A549 (cell line): ENCODE results near the gene MAP2.

Experiments used
- BCL3 ChIP-seq: fragments of >200 bp; sonication (Bioruptor Twin); formaldehyde crosslinking; IDR thresholded peaks from 3 replicates; pipeline ENCODE4 v1.6.1; 2016
- E2F6 ChIP-seq: IDR thresholded peaks from 2 replicates; pipeline ENCODE4 v1.6.1; 2012; ENCODE audit warnings: low read depth, borderline replicate concordance
- FOSL2 ChIP-seq, 2 experiments: fragments of 450-650 bp in 1 of 2; fragments of >200 bp in 1 of 2; sonication (Bioruptor Twin) in 1 of 2; formaldehyde crosslinking; IDR thresholded peaks; 2 replicates each; pipeline versions ENCODE4 v1.5.0 to v1.6.1; 2016 to 2020; ENCODE audit warnings: mild to moderate bottlenecking in 1 of 2, moderate library complexity in 1 of 2
- HMGXB4 ChIP-seq: fragments of 250-450 bp; sonication (Bioruptor Pico); IDR thresholded peaks from 2 replicates; pipeline ENCODE4 v1.5.0; 2021; ENCODE audit warnings: mild to moderate bottlenecking, moderate library complexity, borderline replicate concordance
- MAX ChIP-seq: IDR thresholded peaks from 2 replicates; pipeline ENCODE4 v1.6.1; 2012
- MYC ChIP-seq: IDR thresholded peaks from 2 replicates; pipeline ENCODE4 v1.6.1; 2012; ENCODE audit warnings: mild to moderate bottlenecking, inconsistent platforms, low read length, improper control_type of control experiment, borderline replicate concordance
- NPAS2 ChIP-seq: fragments of 250-450 bp; sonication (Bioruptor Pico); IDR thresholded peaks from 2 replicates; pipeline ENCODE4 v1.8.0; 2022; ENCODE audit warnings: mild to moderate bottlenecking, moderate library complexity, borderline replicate concordance
- POLR2A ChIP-seq: IDR thresholded peaks from 2 replicates; pipeline ENCODE4 v1.6.1; 2012; ENCODE audit warnings: mild to moderate bottlenecking, low read length
- POLR2AphosphoS2 ChIP-seq: conservative IDR thresholded peaks from 2 replicates; pipeline ENCODE4 v1.6.1; 2012; ENCODE audit warnings: low read length, improper control_type of control experiment, inconsistent platforms
- RCOR1 ChIP-seq: fragments of 150-350 bp; IDR thresholded peaks from 2 replicates; pipeline ENCODE4 v1.6.1; 2014; ENCODE audit warnings: antibody characterized with exemption, low read length, low read depth

- TF ChIP-seq NPAS2 (CRISPR knock-in tag) (no peak), POLR2A (no peak), MYC (no peak), POLR2AphosphoS2 (no peak), RCOR1 (no peak), BCL3 (no peak), E2F6 (no peak), HMGXB4 (CRISPR knock-in tag) (no peak), FOSL2 (IDR thresholded peaks at IDR 0.05) (no peak), FOSL2 (CRISPR knock-in tag; IDR thresholded peaks at IDR 0.05) (no peak), MAX (no peak)
Observed at GRCh38 chr2:209460151-209460761, 36.4 kb downstream of the MAP2 start.
